HEK293 (cell line): Measurements from ENCODE around the gene MRPL51.

Experiments used
- BCL11A ChIP-seq: fragments of 450-650 bp; formaldehyde crosslinking; IDR thresholded peaks from 2 replicates; pipeline ENCODE4 v1.5.1; 2016; ENCODE audit warnings: low read depth, missing biosample characterization, missing genetic modification characterization
- GLIS1 ChIP-seq: fragments of 450-650 bp; formaldehyde crosslinking; IDR thresholded peaks from 2 replicates; pipeline ENCODE4 v1.5.1; 2016; ENCODE audit warnings: missing biosample characterization, missing genetic modification characterization
- HOXC10 ChIP-seq: sonication (generic); formaldehyde crosslinking; IDR thresholded peaks from 2 replicates; pipeline ENCODE4 v1.8.1; 2023; ENCODE audit warnings: mild to moderate bottlenecking, missing genetic modification reagents
- KLF1 ChIP-seq: fragments of 450-650 bp; formaldehyde crosslinking; IDR thresholded peaks from 2 replicates; pipeline ENCODE4 v1.5.1; 2016; ENCODE audit warnings: missing biosample characterization, missing genetic modification characterization
- SALL2 ChIP-seq: fragments of 450-650 bp; formaldehyde crosslinking; IDR thresholded peaks from 2 replicates; pipeline ENCODE4 v1.5.0; 2017; ENCODE audit warnings: missing biosample characterization, mild to moderate bottlenecking, missing genetic modification characterization, borderline replicate concordance
- TRIM28 ChIP-seq: IDR thresholded peaks from 2 replicates; pipeline ENCODE4 v1.6.1; 2011; ENCODE audit warnings: low read length, control low read depth, borderline replicate concordance
- YY1 ChIP-seq: fragments of 450-650 bp; formaldehyde crosslinking; IDR thresholded peaks from 2 replicates; pipeline ENCODE4 v1.5.1; 2018; ENCODE audit warnings: missing biosample characterization, missing genetic modification characterization
- ZBTB17 ChIP-seq: fragments of 450-650 bp; formaldehyde crosslinking; IDR thresholded peaks from 2 replicates; pipeline ENCODE4 v1.5.1; 2016; ENCODE audit warnings: missing biosample characterization, missing genetic modification characterization
- ZBTB8A ChIP-seq: fragments of 450-650 bp; formaldehyde crosslinking; IDR thresholded peaks from 2 replicates; pipeline ENCODE4 v1.5.1; 2016; ENCODE audit warnings: missing biosample characterization, missing genetic modification characterization
- ZEB2 ChIP-seq: fragments of 450-650 bp; formaldehyde crosslinking; IDR thresholded peaks from 2 replicates; pipeline ENCODE4 v1.5.1; 2016; ENCODE audit warnings: missing biosample characterization, missing genetic modification characterization
- ZFHX2 ChIP-seq: fragments of 450-650 bp; formaldehyde crosslinking; conservative IDR thresholded peaks from 2 replicates; pipeline ENCODE4 v1.5.1; 2016; ENCODE audit warnings: missing biosample characterization, missing genetic modification characterization
- ZNF114 ChIP-seq: fragments of 450-650 bp; formaldehyde crosslinking; IDR thresholded peaks from 2 replicates; pipeline ENCODE4 v1.5.0; 2017; ENCODE audit warnings: missing biosample characterization, missing genetic modification characterization
- ZNF23 ChIP-seq: fragments of 450-650 bp; formaldehyde crosslinking; IDR thresholded peaks from 2 replicates; pipeline ENCODE4 v1.5.1; 2016; ENCODE audit warnings: missing biosample characterization, missing genetic modification characterization, borderline replicate concordance
- ZNF24 ChIP-seq: fragments of 450-650 bp; formaldehyde crosslinking; IDR thresholded peaks from 2 replicates; pipeline ENCODE4 v1.5.1; 2016; ENCODE audit warnings: missing biosample characterization, missing genetic modification characterization
- ZNF335 ChIP-seq: fragments of 450-650 bp; formaldehyde crosslinking; conservative IDR thresholded peaks from 2 replicates; pipeline ENCODE4 v1.5.1; 2016; ENCODE audit warnings: missing biosample characterization, missing genetic modification characterization
- ZNF629 ChIP-seq: fragments of 450-650 bp; formaldehyde crosslinking; IDR thresholded peaks from 2 replicates; pipeline ENCODE4 v1.5.1; 2017; ENCODE audit warnings: missing biosample characterization, missing genetic modification characterization
- ZNF707 ChIP-seq: fragments of 450-650 bp; formaldehyde crosslinking; IDR thresholded peaks from 2 replicates; pipeline ENCODE4 v1.5.1; 2016; ENCODE audit warnings: missing biosample characterization, missing genetic modification characterization
- ZNF76 ChIP-seq: fragments of 450-650 bp; formaldehyde crosslinking; IDR thresholded peaks from 2 replicates; pipeline ENCODE4; 2016; ENCODE audit warnings: low read depth, missing biosample characterization, missing genetic modification characterization, borderline replicate concordance
- ZNF843 ChIP-seq: fragments of 450-650 bp; formaldehyde crosslinking; IDR thresholded peaks from 2 replicates; pipeline ENCODE4 v1.5.1; 2016; ENCODE audit warnings: missing biosample characterization, missing genetic modification characterization
- ZSCAN16 ChIP-seq: fragments of 450-650 bp; formaldehyde crosslinking; IDR thresholded peaks from 2 replicates; pipeline ENCODE4 v1.5.1; 2016; ENCODE audit warnings: missing biosample characterization, missing genetic modification characterization
- TF ChIP-seq, protein P1 (sequence below): fragments of 450-650 bp; formaldehyde crosslinking; IDR thresholded peaks from 2 replicates; pipeline ENCODE4 v1.5.1; 2017; ENCODE audit warnings: missing biosample characterization, missing genetic modification characterization
- TF ChIP-seq, protein P2 (sequence below): fragments of 450-650 bp; formaldehyde crosslinking; IDR thresholded peaks from 2 replicates; pipeline ENCODE4 v1.5.1; 2016; ENCODE audit warnings: missing biosample characterization, missing genetic modification characterization, borderline replicate concordance
- TF ChIP-seq, protein P3 (sequence below): fragments of 450-650 bp; formaldehyde crosslinking; IDR thresholded peaks from 2 replicates; pipeline ENCODE4 v1.5.1; 2016; ENCODE audit warnings: missing biosample characterization, missing genetic modification characterization
- TF ChIP-seq, protein P4 (sequence below): fragments of 450-650 bp; formaldehyde crosslinking; IDR thresholded peaks from 2 replicates; pipeline ENCODE4 v1.5.1; 2016; ENCODE audit warnings: missing biosample characterization, missing genetic modification characterization
- TF ChIP-seq, protein P5 (sequence below): fragments of 450-650 bp; formaldehyde crosslinking; IDR thresholded peaks from 2 replicates; pipeline ENCODE4 v1.5.1; 2017; ENCODE audit warnings: missing biosample characterization, missing genetic modification characterization
- TF ChIP-seq, protein P6 (sequence below): fragments of 450-650 bp; IDR thresholded peaks from 2 replicates; pipeline ENCODE4 v1.5.1; 2018; ENCODE audit warnings: missing biosample characterization, mild to moderate bottlenecking, missing genetic modification characterization

MRPL51 gene

DNA sequence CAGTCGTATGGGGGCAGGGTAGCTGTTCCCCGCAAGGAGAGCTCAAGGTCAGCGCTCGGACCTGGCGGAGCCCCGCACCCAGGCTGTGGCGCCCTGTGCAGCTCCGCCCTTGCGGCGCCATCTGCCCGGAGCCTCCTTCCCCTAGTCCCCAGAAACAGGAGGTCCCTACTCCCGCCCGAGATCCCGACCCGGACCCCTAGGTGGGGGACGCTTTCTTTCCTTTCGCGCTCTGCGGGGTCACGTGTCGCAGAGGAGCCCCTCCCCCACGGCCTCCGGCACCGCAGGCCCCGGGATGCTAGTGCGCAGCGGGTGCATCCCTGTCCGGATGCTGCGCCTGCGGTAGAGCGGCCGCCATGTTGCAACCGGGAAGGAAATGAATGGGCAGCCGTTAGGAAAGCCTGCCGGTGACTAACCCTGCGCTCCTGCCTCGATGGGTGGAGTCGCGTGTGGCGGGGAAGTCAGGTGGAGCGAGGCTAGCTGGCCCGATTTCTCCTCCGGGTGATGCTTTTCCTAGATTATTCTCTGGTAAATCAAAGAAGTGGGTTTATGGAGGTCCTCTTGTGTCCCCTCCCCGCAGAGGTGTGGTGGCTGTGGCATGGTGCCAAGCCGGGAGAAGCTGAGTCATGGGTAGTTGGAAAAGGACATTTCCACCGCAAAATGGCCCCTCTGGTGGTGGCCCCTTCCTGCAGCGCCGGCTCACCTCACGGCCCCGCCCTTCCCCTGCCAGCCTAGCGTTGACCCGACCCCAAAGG, 42.1 kb upstream of the MRPL51 start (continued):
- TF ChIP-seq, protein P1, sequence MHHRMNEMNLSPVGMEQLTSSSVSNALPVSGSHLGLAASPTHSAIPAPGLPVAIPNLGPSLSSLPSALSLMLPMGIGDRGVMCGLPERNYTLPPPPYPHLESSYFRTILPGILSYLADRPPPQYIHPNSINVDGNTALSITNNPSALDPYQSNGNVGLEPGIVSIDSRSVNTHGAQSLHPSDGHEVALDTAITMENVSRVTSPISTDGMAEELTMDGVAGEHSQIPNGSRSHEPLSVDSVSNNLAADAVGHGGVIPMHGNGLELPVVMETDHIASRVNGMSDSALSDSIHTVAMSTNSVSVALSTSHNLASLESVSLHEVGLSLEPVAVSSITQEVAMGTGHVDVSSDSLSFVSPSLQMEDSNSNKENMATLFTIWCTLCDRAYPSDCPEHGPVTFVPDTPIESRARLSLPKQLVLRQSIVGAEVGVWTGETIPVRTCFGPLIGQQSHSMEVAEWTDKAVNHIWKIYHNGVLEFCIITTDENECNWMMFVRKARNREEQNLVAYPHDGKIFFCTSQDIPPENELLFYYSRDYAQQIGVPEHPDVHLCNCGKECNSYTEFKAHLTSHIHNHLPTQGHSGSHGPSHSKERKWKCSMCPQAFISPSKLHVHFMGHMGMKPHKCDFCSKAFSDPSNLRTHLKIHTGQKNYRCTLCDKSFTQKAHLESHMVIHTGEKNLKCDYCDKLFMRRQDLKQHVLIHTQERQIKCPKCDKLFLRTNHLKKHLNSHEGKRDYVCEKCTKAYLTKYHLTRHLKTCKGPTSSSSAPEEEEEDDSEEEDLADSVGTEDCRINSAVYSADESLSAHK (tag by site-specific recombination): peak; percentile 70
- TF ChIP-seq ZNF629 (tag by site-specific recombination) (peak; percentile 62), KLF1 (tag by site-specific recombination) (peak; percentile 44; the same call in 1 of the 2 replicates), ZBTB17 (tag by site-specific recombination) (peak; percentile 68), ZNF76 (tag by site-specific recombination) (peak; percentile 54; the same call in 1 of the 2 replicates), ZSCAN16 (tag by site-specific recombination) (0 out of 2 replicates have a peak, but pooled peaks have one; percentile 46), ZNF23 (tag by site-specific recombination) (no peak), HOXC10 (CRISPR knock-in tag) (no peak), TRIM28 (no peak), ZNF114 (no peak), GLIS1 (tag by site-specific recombination) (peak; percentile 64), SALL2 (tag by site-specific recombination) (no peak), ZNF707 (tag by site-specific recombination) (no peak), ZNF24 (tag by site-specific recombination) (peak; percentile 84; the same call in 1 of the 2 replicates), ZNF843 (peak; percentile 16; the same call in 1 of the 2 replicates), ZNF335 (tag by site-specific recombination) (peak; percentile 90), BCL11A (tag by site-specific recombination) (peak; percentile 26; the same call in 1 of the 2 replicates), YY1 (tag by site-specific recombination) (peak; percentile 75; the same call in 1 of the 2 replicates), ZFHX2 (tag by site-specific recombination) (peak; percentile 32), ZEB2 (tag by site-specific recombination) (peak; percentile 94), ZBTB8A (tag by site-specific recombination) (peak; percentile 58)
- TF ChIP-seq, protein P2, sequence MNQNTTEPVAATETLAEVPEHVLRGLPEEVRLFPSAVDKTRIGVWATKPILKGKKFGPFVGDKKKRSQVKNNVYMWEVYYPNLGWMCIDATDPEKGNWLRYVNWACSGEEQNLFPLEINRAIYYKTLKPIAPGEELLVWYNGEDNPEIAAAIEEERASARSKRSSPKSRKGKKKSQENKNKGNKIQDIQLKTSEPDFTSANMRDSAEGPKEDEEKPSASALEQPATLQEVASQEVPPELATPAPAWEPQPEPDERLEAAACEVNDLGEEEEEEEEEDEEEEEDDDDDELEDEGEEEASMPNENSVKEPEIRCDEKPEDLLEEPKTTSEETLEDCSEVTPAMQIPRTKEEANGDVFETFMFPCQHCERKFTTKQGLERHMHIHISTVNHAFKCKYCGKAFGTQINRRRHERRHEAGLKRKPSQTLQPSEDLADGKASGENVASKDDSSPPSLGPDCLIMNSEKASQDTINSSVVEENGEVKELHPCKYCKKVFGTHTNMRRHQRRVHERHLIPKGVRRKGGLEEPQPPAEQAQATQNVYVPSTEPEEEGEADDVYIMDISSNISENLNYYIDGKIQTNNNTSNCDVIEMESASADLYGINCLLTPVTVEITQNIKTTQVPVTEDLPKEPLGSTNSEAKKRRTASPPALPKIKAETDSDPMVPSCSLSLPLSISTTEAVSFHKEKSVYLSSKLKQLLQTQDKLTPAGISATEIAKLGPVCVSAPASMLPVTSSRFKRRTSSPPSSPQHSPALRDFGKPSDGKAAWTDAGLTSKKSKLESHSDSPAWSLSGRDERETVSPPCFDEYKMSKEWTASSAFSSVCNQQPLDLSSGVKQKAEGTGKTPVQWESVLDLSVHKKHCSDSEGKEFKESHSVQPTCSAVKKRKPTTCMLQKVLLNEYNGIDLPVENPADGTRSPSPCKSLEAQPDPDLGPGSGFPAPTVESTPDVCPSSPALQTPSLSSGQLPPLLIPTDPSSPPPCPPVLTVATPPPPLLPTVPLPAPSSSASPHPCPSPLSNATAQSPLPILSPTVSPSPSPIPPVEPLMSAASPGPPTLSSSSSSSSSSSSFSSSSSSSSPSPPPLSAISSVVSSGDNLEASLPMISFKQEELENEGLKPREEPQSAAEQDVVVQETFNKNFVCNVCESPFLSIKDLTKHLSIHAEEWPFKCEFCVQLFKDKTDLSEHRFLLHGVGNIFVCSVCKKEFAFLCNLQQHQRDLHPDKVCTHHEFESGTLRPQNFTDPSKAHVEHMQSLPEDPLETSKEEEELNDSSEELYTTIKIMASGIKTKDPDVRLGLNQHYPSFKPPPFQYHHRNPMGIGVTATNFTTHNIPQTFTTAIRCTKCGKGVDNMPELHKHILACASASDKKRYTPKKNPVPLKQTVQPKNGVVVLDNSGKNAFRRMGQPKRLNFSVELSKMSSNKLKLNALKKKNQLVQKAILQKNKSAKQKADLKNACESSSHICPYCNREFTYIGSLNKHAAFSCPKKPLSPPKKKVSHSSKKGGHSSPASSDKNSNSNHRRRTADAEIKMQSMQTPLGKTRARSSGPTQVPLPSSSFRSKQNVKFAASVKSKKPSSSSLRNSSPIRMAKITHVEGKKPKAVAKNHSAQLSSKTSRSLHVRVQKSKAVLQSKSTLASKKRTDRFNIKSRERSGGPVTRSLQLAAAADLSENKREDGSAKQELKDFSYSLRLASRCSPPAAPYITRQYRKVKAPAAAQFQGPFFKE: no peak
- TF ChIP-seq, protein P3, sequence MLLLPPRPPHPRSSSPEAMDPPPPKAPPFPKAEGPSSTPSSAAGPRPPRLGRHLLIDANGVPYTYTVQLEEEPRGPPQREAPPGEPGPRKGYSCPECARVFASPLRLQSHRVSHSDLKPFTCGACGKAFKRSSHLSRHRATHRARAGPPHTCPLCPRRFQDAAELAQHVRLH (tag by site-specific recombination): peak; percentile 30; the same call in 1 of the 2 replicates
- TF ChIP-seq, protein P4, sequence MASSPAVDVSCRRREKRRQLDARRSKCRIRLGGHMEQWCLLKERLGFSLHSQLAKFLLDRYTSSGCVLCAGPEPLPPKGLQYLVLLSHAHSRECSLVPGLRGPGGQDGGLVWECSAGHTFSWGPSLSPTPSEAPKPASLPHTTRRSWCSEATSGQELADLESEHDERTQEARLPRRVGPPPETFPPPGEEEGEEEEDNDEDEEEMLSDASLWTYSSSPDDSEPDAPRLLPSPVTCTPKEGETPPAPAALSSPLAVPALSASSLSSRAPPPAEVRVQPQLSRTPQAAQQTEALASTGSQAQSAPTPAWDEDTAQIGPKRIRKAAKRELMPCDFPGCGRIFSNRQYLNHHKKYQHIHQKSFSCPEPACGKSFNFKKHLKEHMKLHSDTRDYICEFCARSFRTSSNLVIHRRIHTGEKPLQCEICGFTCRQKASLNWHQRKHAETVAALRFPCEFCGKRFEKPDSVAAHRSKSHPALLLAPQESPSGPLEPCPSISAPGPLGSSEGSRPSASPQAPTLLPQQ (tag by site-specific recombination): peak; percentile 53; the same call in 1 of the 2 replicates
- TF ChIP-seq, protein P5, sequence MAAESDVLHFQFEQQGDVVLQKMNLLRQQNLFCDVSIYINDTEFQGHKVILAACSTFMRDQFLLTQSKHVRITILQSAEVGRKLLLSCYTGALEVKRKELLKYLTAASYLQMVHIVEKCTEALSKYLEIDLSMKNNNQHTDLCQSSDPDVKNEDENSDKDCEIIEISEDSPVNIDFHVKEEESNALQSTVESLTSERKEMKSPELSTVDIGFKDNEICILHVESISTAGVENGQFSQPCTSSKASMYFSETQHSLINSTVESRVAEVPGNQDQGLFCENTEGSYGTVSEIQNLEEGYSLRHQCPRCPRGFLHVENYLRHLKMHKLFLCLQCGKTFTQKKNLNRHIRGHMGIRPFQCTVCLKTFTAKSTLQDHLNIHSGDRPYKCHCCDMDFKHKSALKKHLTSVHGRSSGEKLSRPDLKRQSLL (tag by site-specific recombination): 0 out of 2 replicates have a peak, but pooled peaks have one; percentile 37
- TF ChIP-seq, protein P6, sequence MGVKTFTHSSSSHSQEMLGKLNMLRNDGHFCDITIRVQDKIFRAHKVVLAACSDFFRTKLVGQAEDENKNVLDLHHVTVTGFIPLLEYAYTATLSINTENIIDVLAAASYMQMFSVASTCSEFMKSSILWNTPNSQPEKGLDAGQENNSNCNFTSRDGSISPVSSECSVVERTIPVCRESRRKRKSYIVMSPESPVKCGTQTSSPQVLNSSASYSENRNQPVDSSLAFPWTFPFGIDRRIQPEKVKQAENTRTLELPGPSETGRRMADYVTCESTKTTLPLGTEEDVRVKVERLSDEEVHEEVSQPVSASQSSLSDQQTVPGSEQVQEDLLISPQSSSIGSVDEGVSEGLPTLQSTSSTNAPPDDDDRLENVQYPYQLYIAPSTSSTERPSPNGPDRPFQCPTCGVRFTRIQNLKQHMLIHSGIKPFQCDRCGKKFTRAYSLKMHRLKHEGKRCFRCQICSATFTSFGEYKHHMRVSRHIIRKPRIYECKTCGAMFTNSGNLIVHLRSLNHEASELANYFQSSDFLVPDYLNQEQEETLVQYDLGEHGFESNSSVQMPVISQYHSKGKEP: peak; percentile 87
